GM12801 (cell line): ENCODE data around the gene EXD3.

Experiments
- TF ChIP-seq, protein P1 (sequence below): IDR thresholded peaks from one replicate; pipeline ENCODE4 v1.5.1; 2011; ENCODE audit warnings: control low read depth; ENCODE audit not compliant: insufficient read length; ENCODE audit errors: extremely low read depth

The EXD3 gene

DNA sequence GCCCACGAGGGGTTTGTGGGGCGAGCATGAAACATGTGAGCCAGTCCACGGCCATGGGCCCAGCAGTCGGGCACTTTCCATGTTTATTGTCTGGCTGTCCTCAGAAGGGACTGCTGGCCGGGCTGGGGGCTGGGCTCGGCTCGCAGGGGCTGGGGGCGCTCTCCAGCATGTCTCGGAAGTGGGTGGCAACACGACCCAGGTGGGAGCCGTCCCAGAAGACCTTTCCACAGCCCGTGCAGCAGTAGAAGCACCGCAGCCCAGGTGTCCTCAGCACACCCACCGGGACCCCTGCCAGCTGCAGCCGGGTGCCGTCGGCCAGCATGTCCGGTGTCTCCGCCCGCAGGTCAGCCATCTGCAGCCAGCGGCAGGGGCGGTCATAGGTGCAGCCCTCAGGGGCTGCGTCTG lies 116.1 kb downstream of the EXD3 start:
- TF ChIP-seq, protein P1, sequence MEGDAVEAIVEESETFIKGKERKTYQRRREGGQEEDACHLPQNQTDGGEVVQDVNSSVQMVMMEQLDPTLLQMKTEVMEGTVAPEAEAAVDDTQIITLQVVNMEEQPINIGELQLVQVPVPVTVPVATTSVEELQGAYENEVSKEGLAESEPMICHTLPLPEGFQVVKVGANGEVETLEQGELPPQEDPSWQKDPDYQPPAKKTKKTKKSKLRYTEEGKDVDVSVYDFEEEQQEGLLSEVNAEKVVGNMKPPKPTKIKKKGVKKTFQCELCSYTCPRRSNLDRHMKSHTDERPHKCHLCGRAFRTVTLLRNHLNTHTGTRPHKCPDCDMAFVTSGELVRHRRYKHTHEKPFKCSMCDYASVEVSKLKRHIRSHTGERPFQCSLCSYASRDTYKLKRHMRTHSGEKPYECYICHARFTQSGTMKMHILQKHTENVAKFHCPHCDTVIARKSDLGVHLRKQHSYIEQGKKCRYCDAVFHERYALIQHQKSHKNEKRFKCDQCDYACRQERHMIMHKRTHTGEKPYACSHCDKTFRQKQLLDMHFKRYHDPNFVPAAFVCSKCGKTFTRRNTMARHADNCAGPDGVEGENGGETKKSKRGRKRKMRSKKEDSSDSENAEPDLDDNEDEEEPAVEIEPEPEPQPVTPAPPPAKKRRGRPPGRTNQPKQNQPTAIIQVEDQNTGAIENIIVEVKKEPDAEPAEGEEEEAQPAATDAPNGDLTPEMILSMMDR, result no peak

DNA sequence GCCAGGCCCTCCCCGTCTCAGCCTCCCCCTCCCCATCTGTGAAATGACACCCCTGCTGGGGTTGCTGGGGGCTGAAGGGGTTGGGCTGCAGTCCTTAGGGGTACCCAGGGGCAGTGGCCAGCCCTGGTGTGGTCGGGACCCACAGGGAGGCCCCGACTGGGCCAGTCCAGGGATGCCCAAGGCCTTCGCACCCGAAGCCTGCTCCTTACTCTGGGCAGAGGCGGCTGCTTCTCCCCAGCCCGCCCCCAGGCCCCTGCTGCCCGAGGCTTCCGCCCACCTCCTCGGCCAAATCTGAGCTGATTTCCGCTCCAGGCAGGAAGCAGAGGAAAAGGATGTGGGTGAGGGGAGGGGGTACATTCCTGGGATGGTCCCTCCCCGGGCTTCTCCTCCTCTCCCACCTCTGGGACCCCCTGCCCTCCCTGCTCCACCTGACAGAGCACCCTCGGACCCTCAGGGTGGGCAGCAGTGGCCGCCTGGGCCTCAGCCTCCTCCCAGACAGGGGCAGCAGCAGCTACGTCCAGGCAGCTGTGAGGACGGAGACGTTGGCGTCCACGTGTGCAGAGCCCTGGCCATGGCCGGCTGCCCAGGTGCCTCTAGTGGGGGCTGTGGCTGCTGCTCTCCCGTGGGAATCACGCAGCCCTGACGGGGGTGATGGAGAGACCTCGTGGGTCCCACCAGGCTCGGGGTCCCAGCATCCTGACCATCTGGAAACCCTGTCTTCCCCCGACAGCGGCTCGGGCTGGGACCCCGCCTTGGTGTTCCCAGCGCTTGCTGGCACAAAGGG lies 116.7 kb downstream of the EXD3 start:
- TF ChIP-seq, protein P1, result no peak

DNA sequence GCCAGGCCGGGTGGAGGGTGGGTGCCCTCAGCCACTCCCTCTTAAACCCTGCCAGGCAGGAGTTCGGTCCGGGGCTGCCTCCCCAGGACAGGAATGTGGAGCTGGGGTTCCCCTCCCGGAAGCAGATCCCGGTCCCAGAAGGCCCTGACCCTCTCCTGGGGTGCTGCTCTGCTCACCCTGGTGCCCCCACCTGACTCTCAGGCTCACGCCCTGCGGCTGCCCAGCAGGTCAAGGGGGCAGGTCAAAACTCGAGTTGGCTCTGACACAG lies 117.2 kb downstream of the EXD3 start:
- TF ChIP-seq, protein P1, result no peak

DNA sequence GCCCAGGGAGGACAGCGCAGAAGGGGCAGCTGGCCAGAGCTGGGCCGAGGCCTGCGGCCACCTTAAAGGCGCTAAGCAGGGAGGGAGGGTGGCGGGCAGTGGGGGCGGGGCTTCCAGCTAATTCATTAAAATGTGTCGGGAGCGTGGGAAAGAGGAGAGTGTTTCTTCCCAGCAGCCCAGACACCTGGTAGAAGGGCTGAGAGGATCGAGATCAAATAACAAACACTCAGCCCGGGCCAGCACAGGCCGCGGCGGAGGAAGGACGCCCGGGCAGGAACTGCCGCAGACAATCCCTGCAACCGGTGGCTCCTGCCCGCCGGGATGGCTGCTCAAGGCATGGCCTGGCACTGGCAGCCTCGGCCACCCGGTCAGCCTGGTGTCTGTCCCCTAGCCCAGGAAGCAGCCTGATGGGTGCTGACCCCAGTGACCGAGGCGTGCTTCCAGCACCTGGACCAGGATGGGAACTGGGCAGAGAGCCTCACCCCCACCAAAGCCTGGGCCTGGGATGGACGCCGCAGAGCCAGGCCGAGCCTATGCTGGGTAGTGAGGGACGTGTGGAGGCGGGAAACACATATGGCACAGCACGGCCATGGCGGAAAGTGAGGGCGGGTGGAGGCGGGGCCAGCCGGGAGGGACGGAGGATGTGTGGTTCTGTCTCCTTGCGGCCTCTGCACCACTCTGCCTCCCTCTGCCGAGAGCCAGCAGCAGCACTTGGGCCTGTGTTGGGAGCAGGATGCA lies 117.7 kb downstream of the EXD3 start:
- TF ChIP-seq, protein P1, result no peak

DNA sequence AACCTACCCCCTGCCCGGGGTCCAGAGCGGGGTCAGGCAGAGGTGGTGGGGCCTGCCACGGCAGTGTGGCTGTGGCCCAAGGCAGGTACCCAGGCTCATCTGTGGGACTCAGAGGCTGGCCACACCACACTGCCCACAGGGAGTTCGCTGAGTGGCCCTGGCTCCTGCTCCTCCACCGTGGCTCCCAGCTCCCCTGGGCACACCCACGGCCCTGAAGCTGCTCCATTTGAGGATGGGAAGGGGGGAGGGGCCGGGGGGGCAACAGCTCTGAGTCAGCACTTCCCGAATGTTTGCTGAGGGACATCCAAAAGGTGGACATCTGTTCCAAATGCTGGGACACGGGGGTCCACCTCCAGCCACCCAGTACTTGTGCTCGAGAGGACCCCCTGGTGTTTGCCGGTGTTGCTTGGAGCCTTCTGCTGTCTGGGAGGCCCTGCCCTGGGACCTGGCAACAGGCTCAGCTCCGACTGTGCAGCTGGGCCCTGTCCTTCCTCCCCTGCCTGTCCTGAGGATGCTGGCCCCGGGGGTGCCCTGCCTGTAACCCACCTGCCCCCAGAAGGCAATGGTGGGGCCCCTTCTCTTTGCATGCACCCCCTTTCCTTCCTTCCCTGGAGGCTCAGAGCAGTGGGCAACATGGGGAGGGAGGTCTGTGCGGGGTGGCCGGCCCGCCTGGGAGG lies 118.4 kb downstream of the EXD3 start:
- TF ChIP-seq, protein P1, result no peak

DNA sequence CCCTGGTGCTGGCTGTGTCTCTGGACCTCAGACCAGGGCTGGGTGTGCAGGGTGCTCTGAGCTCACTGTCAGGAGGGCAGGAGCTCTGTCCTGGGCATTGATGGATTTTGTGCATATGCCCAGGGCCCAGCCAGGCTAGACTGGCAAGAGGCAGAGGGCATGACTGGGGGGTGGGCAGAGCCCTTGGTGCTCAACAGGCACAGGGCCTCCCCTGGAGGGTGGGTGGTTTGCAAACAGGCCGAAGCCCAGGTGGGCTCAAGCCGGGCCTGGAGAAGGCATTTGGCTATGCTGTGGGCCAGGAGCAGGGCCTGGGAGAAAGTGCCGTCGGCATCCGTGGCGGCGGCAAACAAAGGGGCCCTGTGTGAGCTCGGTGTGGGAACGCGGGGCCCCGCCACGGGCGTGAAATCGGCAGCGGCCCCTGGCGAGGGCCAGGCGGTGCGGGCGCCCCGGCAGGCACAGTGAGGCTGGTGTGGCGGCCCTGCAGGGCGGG lies 119.0 kb downstream of the EXD3 start:
- TF ChIP-seq, protein P1, result no peak

DNA sequence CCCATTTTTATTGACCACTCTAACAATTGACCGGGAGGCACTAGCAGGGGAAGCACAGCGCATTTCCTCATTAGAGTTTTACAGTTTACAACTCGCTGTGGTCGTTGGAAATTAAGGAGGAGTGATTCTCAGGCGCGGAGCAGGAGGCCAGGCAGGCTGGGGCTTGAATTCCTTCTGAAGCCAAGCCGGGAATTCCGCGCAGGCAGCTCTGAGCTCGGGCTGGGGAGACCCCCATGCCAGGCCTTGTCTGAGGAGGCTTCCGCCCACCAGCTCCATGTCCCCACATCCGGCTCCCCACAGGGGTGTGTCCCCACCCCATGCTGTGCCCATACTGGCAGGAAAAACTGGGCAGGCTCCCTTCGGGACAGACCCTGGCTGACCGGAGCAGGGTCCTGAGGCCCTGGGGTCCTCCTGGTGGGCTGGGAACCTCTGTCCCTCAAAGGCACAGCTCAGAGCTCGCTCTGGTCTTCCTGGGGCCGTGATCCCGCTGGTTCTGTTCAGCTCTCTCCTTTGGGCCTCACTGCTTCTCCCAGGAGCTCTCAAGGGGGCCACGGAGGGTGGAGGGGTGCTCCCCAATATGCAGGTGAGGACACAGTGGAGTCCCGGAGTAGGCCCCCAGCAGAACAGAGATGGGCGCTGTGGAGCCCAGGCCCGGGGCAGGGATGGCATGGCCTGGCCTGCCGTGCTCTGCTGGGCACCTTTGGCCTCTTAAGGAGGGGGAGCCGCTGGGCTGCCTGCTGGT lies 119.6 kb downstream of the EXD3 start:
- TF ChIP-seq, protein P1, result no peak
